SK-N-SH (cell line): Measurements from ENCODE around the gene P2RX1.

Source experiments
- EP300 ChIP-seq, 2 experiments: IDR thresholded peaks; 2 replicates each; pipeline versions ENCODE4 v1.4.0 to v1.6.1; 2012; ENCODE audit warnings: borderline replicate concordance in 1 of 2, low read depth in 1 of 2, low read length in 1 of 2
- EZH2phosphoT487 ChIP-seq: fragments of 200-600 bp; sonication (generic); IDR thresholded peaks from 2 replicates; pipeline ENCODE4 v1.6.1; 2017; ENCODE audit warnings: low read depth, mixed run types, mild to moderate bottlenecking, antibody characterized with exemption, moderate library complexity, borderline replicate concordance
- FOXM1 ChIP-seq: IDR thresholded peaks from 2 replicates; pipeline ENCODE4 v1.4.0; 2012; ENCODE audit warnings: low read depth, mild to moderate bottlenecking
- MXI1 ChIP-seq: IDR thresholded peaks from 2 replicates; pipeline ENCODE4 v1.6.1; 2012; ENCODE audit warnings: mild to moderate bottlenecking, low read depth, low read length, improper control_type of control experiment
- POLR2AphosphoS5 ChIP-seq: IDR thresholded peaks from 2 replicates; pipeline ENCODE4 v1.6.1; 2012; ENCODE audit warnings: low read depth, low read length
- RAD21 ChIP-seq: IDR thresholded peaks from 2 replicates; pipeline ENCODE4 v1.6.1; 2012; ENCODE audit warnings: mild to moderate bottlenecking, low read length
- RXRA ChIP-seq: IDR thresholded peaks from 2 replicates; pipeline ENCODE4 v1.4.0; 2012; ENCODE audit warnings: low read depth, mild to moderate bottlenecking, borderline replicate concordance
- TAF1 ChIP-seq: IDR thresholded peaks from 2 replicates; pipeline ENCODE4 v1.6.1; 2012; ENCODE audit warnings: low read depth, mild to moderate bottlenecking, low read length, moderate library complexity, borderline replicate concordance
- TEAD4 ChIP-seq: IDR thresholded peaks from 2 replicates; pipeline ENCODE4 v1.4.0; 2012; ENCODE audit warnings: mild to moderate bottlenecking, borderline replicate concordance; ENCODE audit not compliant: insufficient read depth
- TF ChIP-seq, protein P1 (sequence below): IDR thresholded peaks from 2 replicates; pipeline ENCODE4; 2012
- TF ChIP-seq, protein P2 (sequence below): fragments of 200-600 bp; sonication (generic); IDR thresholded peaks from 2 replicates; pipeline ENCODE4 v1.6.1; 2017; ENCODE audit warnings: antibody characterized with exemption, mild to moderate bottlenecking, moderate library complexity
- TF ChIP-seq, protein P3 (sequence below): IDR thresholded peaks from 2 replicates; pipeline ENCODE4 v1.6.1; 2012; ENCODE audit warnings: mild to moderate bottlenecking, low read depth, low read length, moderate library complexity
- TF ChIP-seq, protein P4 (sequence below): IDR thresholded peaks from 2 replicates; pipeline ENCODE4 v1.4.0; 2012; ENCODE audit warnings: low read depth, borderline replicate concordance

DNA sequence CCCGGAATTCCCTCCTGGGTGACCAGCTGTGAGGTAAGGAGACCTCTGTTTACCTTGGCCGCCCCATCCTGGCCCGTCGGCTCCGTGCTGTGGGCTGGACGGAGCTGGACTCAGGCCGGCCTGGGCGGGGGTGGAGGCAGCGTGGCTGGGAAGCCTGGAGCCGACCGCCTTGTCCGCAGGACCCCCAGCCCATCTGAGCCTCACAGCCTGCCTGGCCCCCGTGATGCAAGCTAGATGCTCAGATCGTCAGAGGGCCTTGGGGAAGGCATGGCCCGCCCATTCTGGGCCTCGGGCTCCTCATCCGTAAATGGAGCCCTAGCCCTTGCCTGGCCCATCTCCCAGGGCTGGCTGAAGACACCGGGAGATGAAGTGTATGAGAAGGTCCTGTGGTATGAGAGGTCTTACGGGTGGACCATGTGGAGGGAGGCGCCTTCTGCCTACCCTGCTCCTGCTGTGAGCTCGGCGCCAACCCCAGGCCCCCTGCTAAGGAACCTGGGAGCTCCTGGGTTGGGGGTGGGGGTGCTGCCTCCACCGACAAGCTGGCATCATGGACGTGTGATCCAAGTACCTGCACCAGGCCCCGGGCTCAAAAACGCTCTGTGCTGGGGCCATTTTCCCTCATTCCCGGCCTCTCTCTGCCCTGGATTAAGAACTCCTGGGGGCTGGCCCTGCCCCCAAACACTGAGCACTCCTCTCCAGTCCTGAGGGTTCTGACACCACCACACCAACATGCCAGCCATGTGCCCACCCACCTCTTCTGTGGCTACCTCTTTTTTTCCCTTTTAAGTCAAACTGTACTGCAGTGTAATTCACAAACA, 5.4 kb upstream of the P2RX1 start:
- TF ChIP-seq, protein P1, sequence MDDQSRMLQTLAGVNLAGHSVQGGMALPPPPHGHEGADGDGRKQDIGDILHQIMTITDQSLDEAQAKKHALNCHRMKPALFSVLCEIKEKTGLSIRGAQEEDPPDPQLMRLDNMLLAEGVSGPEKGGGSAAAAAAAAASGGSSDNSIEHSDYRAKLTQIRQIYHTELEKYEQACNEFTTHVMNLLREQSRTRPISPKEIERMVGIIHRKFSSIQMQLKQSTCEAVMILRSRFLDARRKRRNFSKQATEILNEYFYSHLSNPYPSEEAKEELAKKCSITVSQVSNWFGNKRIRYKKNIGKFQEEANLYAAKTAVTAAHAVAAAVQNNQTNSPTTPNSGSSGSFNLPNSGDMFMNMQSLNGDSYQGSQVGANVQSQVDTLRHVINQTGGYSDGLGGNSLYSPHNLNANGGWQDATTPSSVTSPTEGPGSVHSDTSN: no peak
- TF ChIP-seq TEAD4 (no peak), MXI1 (no peak), FOXM1 (no peak), EZH2phosphoT487 (no peak), POLR2AphosphoS5 (no peak), EP300 (IDR thresholded peaks at IDR 0.05; ENCODE audit: borderline replicate concordance in 1 of 2, low read depth in 1 of 2, low read length in 1 of 2) (no peak), TAF1 (no peak), RXRA (no peak), RAD21 (no peak)
- TF ChIP-seq, protein P2, sequence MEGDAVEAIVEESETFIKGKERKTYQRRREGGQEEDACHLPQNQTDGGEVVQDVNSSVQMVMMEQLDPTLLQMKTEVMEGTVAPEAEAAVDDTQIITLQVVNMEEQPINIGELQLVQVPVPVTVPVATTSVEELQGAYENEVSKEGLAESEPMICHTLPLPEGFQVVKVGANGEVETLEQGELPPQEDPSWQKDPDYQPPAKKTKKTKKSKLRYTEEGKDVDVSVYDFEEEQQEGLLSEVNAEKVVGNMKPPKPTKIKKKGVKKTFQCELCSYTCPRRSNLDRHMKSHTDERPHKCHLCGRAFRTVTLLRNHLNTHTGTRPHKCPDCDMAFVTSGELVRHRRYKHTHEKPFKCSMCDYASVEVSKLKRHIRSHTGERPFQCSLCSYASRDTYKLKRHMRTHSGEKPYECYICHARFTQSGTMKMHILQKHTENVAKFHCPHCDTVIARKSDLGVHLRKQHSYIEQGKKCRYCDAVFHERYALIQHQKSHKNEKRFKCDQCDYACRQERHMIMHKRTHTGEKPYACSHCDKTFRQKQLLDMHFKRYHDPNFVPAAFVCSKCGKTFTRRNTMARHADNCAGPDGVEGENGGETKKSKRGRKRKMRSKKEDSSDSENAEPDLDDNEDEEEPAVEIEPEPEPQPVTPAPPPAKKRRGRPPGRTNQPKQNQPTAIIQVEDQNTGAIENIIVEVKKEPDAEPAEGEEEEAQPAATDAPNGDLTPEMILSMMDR: no peak
- TF ChIP-seq, protein P3, sequence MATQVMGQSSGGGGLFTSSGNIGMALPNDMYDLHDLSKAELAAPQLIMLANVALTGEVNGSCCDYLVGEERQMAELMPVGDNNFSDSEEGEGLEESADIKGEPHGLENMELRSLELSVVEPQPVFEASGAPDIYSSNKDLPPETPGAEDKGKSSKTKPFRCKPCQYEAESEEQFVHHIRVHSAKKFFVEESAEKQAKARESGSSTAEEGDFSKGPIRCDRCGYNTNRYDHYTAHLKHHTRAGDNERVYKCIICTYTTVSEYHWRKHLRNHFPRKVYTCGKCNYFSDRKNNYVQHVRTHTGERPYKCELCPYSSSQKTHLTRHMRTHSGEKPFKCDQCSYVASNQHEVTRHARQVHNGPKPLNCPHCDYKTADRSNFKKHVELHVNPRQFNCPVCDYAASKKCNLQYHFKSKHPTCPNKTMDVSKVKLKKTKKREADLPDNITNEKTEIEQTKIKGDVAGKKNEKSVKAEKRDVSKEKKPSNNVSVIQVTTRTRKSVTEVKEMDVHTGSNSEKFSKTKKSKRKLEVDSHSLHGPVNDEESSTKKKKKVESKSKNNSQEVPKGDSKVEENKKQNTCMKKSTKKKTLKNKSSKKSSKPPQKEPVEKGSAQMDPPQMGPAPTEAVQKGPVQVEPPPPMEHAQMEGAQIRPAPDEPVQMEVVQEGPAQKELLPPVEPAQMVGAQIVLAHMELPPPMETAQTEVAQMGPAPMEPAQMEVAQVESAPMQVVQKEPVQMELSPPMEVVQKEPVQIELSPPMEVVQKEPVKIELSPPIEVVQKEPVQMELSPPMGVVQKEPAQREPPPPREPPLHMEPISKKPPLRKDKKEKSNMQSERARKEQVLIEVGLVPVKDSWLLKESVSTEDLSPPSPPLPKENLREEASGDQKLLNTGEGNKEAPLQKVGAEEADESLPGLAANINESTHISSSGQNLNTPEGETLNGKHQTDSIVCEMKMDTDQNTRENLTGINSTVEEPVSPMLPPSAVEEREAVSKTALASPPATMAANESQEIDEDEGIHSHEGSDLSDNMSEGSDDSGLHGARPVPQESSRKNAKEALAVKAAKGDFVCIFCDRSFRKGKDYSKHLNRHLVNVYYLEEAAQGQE: no peak
- TF ChIP-seq, protein P4, sequence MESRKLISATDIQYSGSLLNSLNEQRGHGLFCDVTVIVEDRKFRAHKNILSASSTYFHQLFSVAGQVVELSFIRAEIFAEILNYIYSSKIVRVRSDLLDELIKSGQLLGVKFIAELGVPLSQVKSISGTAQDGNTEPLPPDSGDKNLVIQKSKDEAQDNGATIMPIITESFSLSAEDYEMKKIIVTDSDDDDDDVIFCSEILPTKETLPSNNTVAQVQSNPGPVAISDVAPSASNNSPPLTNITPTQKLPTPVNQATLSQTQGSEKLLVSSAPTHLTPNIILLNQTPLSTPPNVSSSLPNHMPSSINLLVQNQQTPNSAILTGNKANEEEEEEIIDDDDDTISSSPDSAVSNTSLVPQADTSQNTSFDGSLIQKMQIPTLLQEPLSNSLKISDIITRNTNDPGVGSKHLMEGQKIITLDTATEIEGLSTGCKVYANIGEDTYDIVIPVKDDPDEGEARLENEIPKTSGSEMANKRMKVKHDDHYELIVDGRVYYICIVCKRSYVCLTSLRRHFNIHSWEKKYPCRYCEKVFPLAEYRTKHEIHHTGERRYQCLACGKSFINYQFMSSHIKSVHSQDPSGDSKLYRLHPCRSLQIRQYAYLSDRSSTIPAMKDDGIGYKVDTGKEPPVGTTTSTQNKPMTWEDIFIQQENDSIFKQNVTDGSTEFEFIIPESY: no peak
